Stimulated activated naive CD8-positive, alpha-beta T cell treated with anti-CD3 and anti-CD28 coated beads, Interleukin-15, Interleukin-2, amounts not matched to agents 100 ng/mL and 50 ng/mL, for 24 hours (primary cell): ENCODE measurements around the gene CELF5.
A peak's percentile ranks its signal among the peaks of the same experiment; 100 is the strongest.

Source experiments
- H3K27ac Mint-ChIP-seq: one replicate; pipeline ENCODE4 v1.8.0; 2021; ENCODE audit warnings: mild to moderate bottlenecking, mixed read lengths
- H3K27me3 Mint-ChIP-seq: one replicate; pipeline ENCODE4 v1.8.0; 2021; ENCODE audit warnings: mixed read lengths
- H3K36me3 Mint-ChIP-seq: one replicate; pipeline ENCODE4 v1.8.0; 2021; ENCODE audit warnings: low read depth, mixed read lengths
- H3K4me1 Mint-ChIP-seq: one replicate; pipeline ENCODE4 v1.8.0; 2021; ENCODE audit warnings: low read depth, mixed read lengths
- H3K4me3 Mint-ChIP-seq: one replicate; pipeline ENCODE4 v1.8.0; 2021; ENCODE audit warnings: mild to moderate bottlenecking, mixed read lengths
- H3K9me3 Mint-ChIP-seq: one replicate; pipeline ENCODE4 v1.8.0; 2021; ENCODE audit warnings: mixed read lengths

The CELF5 gene

GRCh38 chr19:3224346-3225168 is at the start of gene CELF5:
TSS of gene CELF5 (plus strand) at chr19:3224661. CDS start at chr19:3224740, 79 bp downstream.
- Mint-ChIP-seq H3K27ac (no peak within 1 kb of the TSS), H3K4me3 (no peak within 1 kb of the TSS), H3K36me3 (no peaks in the 10 kb centered on the region), H3K9me3 (no peaks in the 10 kb centered on the region), H3K27me3 (peaks cover 22% of the 10 kb centered on the region), H3K4me1 (no peaks in the 10 kb centered on the region)

- Mint-ChIP-seq H3K27me3 (no peaks in the 10 kb centered on the region), H3K4me1 (peaks cover 34% of the 10 kb centered on the region), H3K36me3 (peaks cover 6% of the 10 kb centered on the region), H3K4me3 (no peak overlapping the region), H3K27ac (peak overlapping the region; percentile 46), H3K9me3 (no peaks in the 10 kb centered on the region)
Measured at GRCh38 chr19:3175781-3176714, 48.4 kb upstream of the CELF5 start.

GRCh38 chr19:3176715-3177501 is 47.6 kb upstream of the CELF5 start:
- Mint-ChIP-seq H3K9me3 (no peaks in the 10 kb centered on the region), H3K36me3 (peaks cover 7% of the 10 kb centered on the region), H3K27me3 (no peaks in the 10 kb centered on the region), H3K4me3 (peak overlapping the region; percentile 74), H3K4me1 (peaks cover 34% of the 10 kb centered on the region), H3K27ac (peak overlapping the region; percentile 81)

GRCh38 chr19:3178377-3178972 is 46.0 kb upstream of the CELF5 start, which contains the start of gene S1PR4:
TSS of gene S1PR4 (plus strand) at chr19:3178769. CDS start at chr19:3178793, 24 bp downstream.
- no peaks in the 10 kb centered on the region for H3K9me3 Mint-ChIP-seq
- peaks cover 43% of the 10 kb centered on the region for H3K4me1 Mint-ChIP-seq
- peak within 1 kb of the TSS; percentile 95 for H3K27ac Mint-ChIP-seq
- H3K4me3 Mint-ChIP-seq = peak within 1 kb of the TSS; percentile 99
- H3K36me3 Mint-ChIP-seq = peaks cover 11% of the 10 kb centered on the region
- no peaks in the 10 kb centered on the region for H3K27me3 Mint-ChIP-seq

GRCh38 chr19:3178973-3179738 is 45.3 kb upstream of the CELF5 start:
- H3K9me3 Mint-ChIP-seq = no peaks in the 10 kb centered on the region
- peaks cover 11% of the 10 kb centered on the region for H3K36me3 Mint-ChIP-seq
- H3K4me1 Mint-ChIP-seq = peaks cover 49% of the 10 kb centered on the region
- peak overlapping the region; percentile 95 for H3K27ac Mint-ChIP-seq
- H3K4me3 Mint-ChIP-seq = peak overlapping the region; percentile 99
- H3K27me3 Mint-ChIP-seq = no peaks in the 10 kb centered on the region

GRCh38 chr19:3179739-3180293 is 44.6 kb upstream of the CELF5 start:
- Mint-ChIP-seq H3K9me3 (no peaks in the 10 kb centered on the region), H3K27ac (peak overlapping the region; percentile 95), H3K4me1 (peaks cover 56% of the 10 kb centered on the region), H3K36me3 (peaks cover 11% of the 10 kb centered on the region), H3K4me3 (peak overlapping the region; percentile 99), H3K27me3 (no peaks in the 10 kb centered on the region)

GRCh38 chr19:3183721-3184641 is 40.5 kb upstream of the CELF5 start:
- Mint-ChIP-seq H3K9me3 (no peaks in the 10 kb centered on the region), H3K27ac (peak overlapping the region; percentile 98), H3K4me3 (peak overlapping the region; percentile 11), H3K27me3 (no peaks in the 10 kb centered on the region), H3K36me3 (peaks cover 23% of the 10 kb centered on the region), H3K4me1 (peaks cover 64% of the 10 kb centered on the region)

- H3K36me3 Mint-ChIP-seq = peaks cover 25% of the 10 kb centered on the region
- H3K27ac Mint-ChIP-seq = peak overlapping the region; percentile 98
- no peaks in the 10 kb centered on the region for H3K9me3 Mint-ChIP-seq
- H3K4me1 Mint-ChIP-seq = peaks cover 69% of the 10 kb centered on the region
- H3K27me3 Mint-ChIP-seq = no peaks in the 10 kb centered on the region
- H3K4me3 Mint-ChIP-seq = peak overlapping the region; percentile 92
Measured at GRCh38 chr19:3184847-3185460, 39.5 kb upstream of the CELF5 start.

- H3K27me3 Mint-ChIP-seq = no peaks in the 10 kb centered on the region
- H3K9me3 Mint-ChIP-seq = no peaks in the 10 kb centered on the region
- H3K4me1 Mint-ChIP-seq = peaks cover 67% of the 10 kb centered on the region
- H3K36me3 Mint-ChIP-seq = peaks cover 23% of the 10 kb centered on the region
- H3K4me3 Mint-ChIP-seq = peak within 1 kb of the TSS; percentile 96
- H3K27ac Mint-ChIP-seq = peak within 1 kb of the TSS; percentile 98
Measured at GRCh38 chr19:3185461-3186159, 38.9 kb upstream of the CELF5 start, which contains the start of gene NCLN. TSS of gene NCLN (plus strand) at chr19:3185930. CDS start at chr19:3186031, 101 bp downstream.

GRCh38 chr19:3186160-3186688 is 38.2 kb upstream of the CELF5 start:
- Mint-ChIP-seq H3K9me3 (no peaks in the 10 kb centered on the region), H3K27me3 (no peaks in the 10 kb centered on the region), H3K27ac (peak overlapping the region; percentile 87), H3K4me1 (peaks cover 67% of the 10 kb centered on the region), H3K36me3 (peaks cover 22% of the 10 kb centered on the region), H3K4me3 (peak overlapping the region; percentile 96)

GRCh38 chr19:3186891-3187661 is 37.4 kb upstream of the CELF5 start:
- Mint-ChIP-seq H3K9me3 (no peaks in the 10 kb centered on the region), H3K4me1 (peaks cover 62% of the 10 kb centered on the region), H3K36me3 (peaks cover 22% of the 10 kb centered on the region), H3K27ac (peak overlapping the region; percentile 87), H3K27me3 (no peaks in the 10 kb centered on the region), H3K4me3 (peak overlapping the region; percentile 96)
